Liver (tissue), 9 donors: Measurements from ENCODE around the gene EMC6. TPM values are rescaled to one million over a fixed set of nuclear protein-coding genes. Genes with fewer than 3 reads are reported as not detected.

ENCODE experiments used
- DNase-seq: peaks from one replicate; pipeline ENCODE4 v3.0.0-alpha.2; 2017; ENCODE audit warnings: low spot score
- H3K27ac ChIP-seq, 2 donors: one replicate each; pipeline ENCODE4 v1.7.0; 2013; ENCODE audit warnings: inconsistent platforms in 2 of 2, low read length in 2 of 2, control low read depth in 1 of 2, low read depth in 1 of 2, mild to moderate bottlenecking in 1 of 2
- H3K27me3 ChIP-seq, 4 donors: one replicate each; pipeline versions ENCODE4 v1.6.1 to v1.7.0; 2013; ENCODE audit warnings: low read length in 3 of 4, inconsistent platforms in 1 of 4, mild to moderate bottlenecking in 1 of 4, moderate library complexity in 1 of 4; ENCODE audit not compliant: control insufficient read depth in 4 of 4, insufficient read depth in 4 of 4
- H3K36me3 ChIP-seq, 4 donors: one replicate each; pipeline versions ENCODE4 v1.6.1 to v1.7.0; 2013; ENCODE audit warnings: low read length in 3 of 4, mild to moderate bottlenecking in 3 of 4, low read depth in 1 of 4, moderate library complexity in 1 of 4; ENCODE audit not compliant: control insufficient read depth in 4 of 4, insufficient read depth in 3 of 4
- H3K4me1 ChIP-seq, 4 donors: one replicate each; pipeline versions ENCODE4 v1.6.1 to v1.7.0; 2013; ENCODE audit warnings: low read length in 3 of 4, mild to moderate bottlenecking in 3 of 4, moderate library complexity in 1 of 4; ENCODE audit not compliant: control insufficient read depth in 4 of 4, insufficient read depth in 4 of 4
- H3K4me3 ChIP-seq, 3 donors: one replicate each; pipeline versions ENCODE4 v1.6.1 to v1.7.0; 2013; ENCODE audit warnings: low read length in 3 of 3, control low read depth in 1 of 3, low read depth in 1 of 3, mild to moderate bottlenecking in 1 of 3
- H3K9ac ChIP-seq, 2 donors: one replicate each; pipeline ENCODE4 v1.7.0; 2013; ENCODE audit warnings: low read length in 2 of 2, mild to moderate bottlenecking in 2 of 2, moderate library complexity in 2 of 2, control low read depth in 1 of 2, low read depth in 1 of 2
- H3K9me3 ChIP-seq, 4 donors: one replicate each; pipeline versions ENCODE4 v1.6.1 to v1.7.0; 2013; ENCODE audit warnings: low read length in 3 of 4; ENCODE audit not compliant: control insufficient read depth in 4 of 4
- CTCF ChIP-seq: fragments of 150-350 bp; IDR thresholded peaks from 2 replicates; pipeline ENCODE4 v1.5.1; 2017; ENCODE audit warnings: improper control_type of control experiment, low read depth, low read length; ENCODE audit not compliant: missing input control
- EGR1 ChIP-seq, 2 donors: IDR thresholded peaks; 2 replicates each; pipeline ENCODE4 v1.6.1; 2016 to 2018; ENCODE audit warnings: antibody characterized with exemption in 2 of 2, low read depth in 2 of 2
- FOXA1 ChIP-seq: IDR thresholded peaks from 2 replicates; pipeline ENCODE4 v1.6.1; 2016; ENCODE audit warnings: antibody characterized with exemption
- FOXA2 ChIP-seq: IDR thresholded peaks from 2 replicates; pipeline ENCODE4 v1.6.1; 2016; ENCODE audit warnings: antibody characterized with exemption
- HNF4A ChIP-seq, 2 donors: conservative IDR thresholded peaks; 2 replicates each; pipeline ENCODE4 v1.6.1; 2016; ENCODE audit warnings: antibody characterized with exemption in 2 of 2, mild to moderate bottlenecking in 2 of 2
- HNF4G ChIP-seq: IDR thresholded peaks from 2 replicates; pipeline ENCODE4 v1.6.1; 2016; ENCODE audit warnings: antibody characterized with exemption
- JUND ChIP-seq, 2 donors: IDR thresholded peaks; 2 replicates each; pipeline ENCODE4 v1.6.1; 2016; ENCODE audit warnings: antibody characterized with exemption in 2 of 2
- MAX ChIP-seq: IDR thresholded peaks from 2 replicates; pipeline ENCODE4 v1.6.1; 2016; ENCODE audit warnings: antibody characterized with exemption
- NR2F2 ChIP-seq: IDR thresholded peaks from 2 replicates; pipeline ENCODE4 v1.6.1; 2016; ENCODE audit warnings: antibody characterized with exemption
- RAD21 ChIP-seq, 2 donors: IDR thresholded peaks; 2 replicates each; pipeline ENCODE4 v1.6.1; 2016; ENCODE audit warnings: antibody characterized with exemption in 2 of 2, mild to moderate bottlenecking in 2 of 2
- REST ChIP-seq: IDR thresholded peaks from 2 replicates; pipeline ENCODE4 v1.6.1; 2016; ENCODE audit warnings: antibody characterized with exemption, mild to moderate bottlenecking
- RXRA ChIP-seq, 2 donors: IDR thresholded peaks; 2 replicates each; pipeline ENCODE4 v1.6.1; 2017 to 2018; ENCODE audit warnings: antibody characterized with exemption in 2 of 2, mild to moderate bottlenecking in 1 of 2
- SP1 ChIP-seq: IDR thresholded peaks from 2 replicates; pipeline ENCODE4 v1.6.1; 2018; ENCODE audit warnings: antibody characterized with exemption, mild to moderate bottlenecking
- TAF1 ChIP-seq: conservative IDR thresholded peaks from 2 replicates; pipeline ENCODE4 v1.6.1; 2016; ENCODE audit warnings: antibody characterized with exemption, mild to moderate bottlenecking
- YY1 ChIP-seq: IDR thresholded peaks from 2 replicates; pipeline ENCODE4 v1.6.1; 2016; ENCODE audit warnings: antibody characterized with exemption, mild to moderate bottlenecking
- ZBTB33 ChIP-seq: IDR thresholded peaks from 2 replicates; pipeline ENCODE4 v1.6.1; 2016; ENCODE audit warnings: antibody characterized with exemption
- WGBS: extraction: QIAGEN DNeasy Blood & Tissue Kit; methylation state at CpG from one replicate; pipeline ENCODE4 v1.1.7; 2013; 5-methylcytosine and 5-hydroxymethylcytosine counted together
- polyA plus RNA-seq, 2 donors: library from polyadenylated mRNA; stranded (reverse) in 1 of 2; unstranded in 1 of 2; fragments of 200-250 nt in 1 of 2; fragments of >200 nt in 1 of 2; fragmentation: Nextera tagmentation in 1 of 2; extraction: Ambion mirVana in 1 of 2; gene quantifications; one replicate each; pipeline versions ENCODE4 v1.2.1 to v1.2.3, GENCODE V29; 2013 to 2015
- total RNA-seq, 2 donors: library from RNA; depleted of rRNA; stranded (reverse); fragments of >200 nt; gene quantifications; one replicate each; pipeline ENCODE4 v1.2.3, GENCODE V29; 2014
- donor health status: healthy.
- donor health status: healthy.
- donor health status: healthy.
- donor health status: healthy.
- donor health status: healthy.

Gene EMC6
- total and polyA plus RNA-seq, 4 donors, result 12.3 to 107 (median 47.6) TPM

- Histone ChIP-seq H3K27ac (peak overlapping the region in 1 of 2 donors; percentile 0), H3K36me3 (peaks cover 0 to 6% (median 0%) of the 10 kb centered on the region in 4 donors), H3K4me1 (peaks cover 3 to 12% (median 9%) of the 10 kb centered on the region in 4 donors), H3K9ac (no peak overlapping the region), H3K9me3 (no peaks in the 10 kb centered on the region), H3K4me3 (no peak overlapping the region), H3K27me3 (no peaks in the 10 kb centered on the region)
- TF ChIP-seq RXRA (IDR thresholded peaks at IDR 0.05) (peak; percentile 27 to 65), EGR1 (IDR thresholded peaks at IDR 0.05; ENCODE audit: low read depth in 2 of 2) (no peak)
- WGBS, result 80% methylated on average over 3 of the region's 3 CpGs
- no peak for DNase-seq
Observed at GRCh38 chr17:3641014-3641413, 27.6 kb upstream of the EMC6 start.

GRCh38 chr17:3641717-3642486 is 26.7 kb upstream of the EMC6 start:
- 84% methylated on average over 19 of the region's 19 CpGs for whole genome bisulfite sequencing
- no peaks in the 10 kb centered on the region for H3K9me3 ChIP-seq
- no peak overlapping the region for H3K4me3 ChIP-seq
- peaks cover 0 to 6% (median 0%) of the 10 kb centered on the region in 4 donors for H3K36me3 ChIP-seq
- DNase-seq, result no peak
- no peaks in the 10 kb centered on the region for H3K27me3 ChIP-seq
- TF ChIP-seq HNF4G (no peak), TAF1 (no peak), ZBTB33 (no peak), JUND (IDR thresholded peaks at IDR 0.05) (no peak), SP1 (peak; percentile 24), RXRA (IDR thresholded peaks at IDR 0.05) (peak in 1 of 2 donors; percentile 18), YY1 (no peak), MAX (no peak), HNF4A (conservative IDR thresholded peaks at IDR 0.05) (peak in 1 of 2 donors; percentile 50), RAD21 (IDR thresholded peaks at IDR 0.05) (no peak), NR2F2 (no peak)
- H3K9ac ChIP-seq, result no peak overlapping the region
- no peak overlapping the region for H3K27ac ChIP-seq
- H3K4me1 ChIP-seq, result peaks cover 3 to 15% (median 9%) of the 10 kb centered on the region in 4 donors

GRCh38 chr17:3643889-3644349 is 24.7 kb upstream of the EMC6 start:
- Histone ChIP-seq H3K27me3 (no peaks in the 10 kb centered on the region), H3K4me1 (peaks cover 3 to 17% (median 12%) of the 10 kb centered on the region in 4 donors)
- TF ChIP-seq NR2F2 (no peak), FOXA1 (no peak), SP1 (no peak), REST (no peak), MAX (no peak), CTCF (no peak), FOXA2 (no peak), ZBTB33 (no peak), RXRA (IDR thresholded peaks at IDR 0.05) (no peak)

More at GRCh38 chr17:3643889-3644349, 24.7 kb upstream of the EMC6 start:
- Histone ChIP-seq H3K27ac (no peak overlapping the region), H3K4me3 (no peak overlapping the region), H3K36me3 (peaks cover 0 to 6% (median under 1%) of the 10 kb centered on the region in 4 donors), H3K9me3 (no peaks in the 10 kb centered on the region), H3K9ac (no peak overlapping the region)
- DNase-seq, result no peak
- WGBS, result 97% methylated on average over 4 of the region's 4 CpGs
